ENCODE measurements around the gene CDKN2AIPNL. TPM values are rescaled to one million over a fixed set of nuclear protein-coding genes. Genes with fewer than 3 reads are reported as not detected.

CDKN2AIPNL gene
- total RNA-seq, 2 donors from 2014 or later: 51.8 to 62.0 TPM

GRCh38 chr5:134445856-134446818, 34.5 kb upstream of the CDKN2AIPNL start:
- TF ChIP-seq CTCF (conservative IDR thresholded peaks at IDR 0.05): no peak
- no peaks in the 10 kb centered on the region for H3K27me3 ChIP-seq (ENCODE audit: control insufficient read depth, insufficient read depth, low read length, poor library complexity, severe bottlenecking)
- no peak for DNase-seq
- no peak overlapping the region for H3K27ac Mint-ChIP-seq
- no peaks in the 10 kb centered on the region for H3K27me3 Mint-ChIP-seq (ENCODE audit: insufficient read depth)
- H3K4me3 ChIP-seq (ENCODE audit: low read length): no peak overlapping the region
- H3K4me3 Mint-ChIP-seq: no peak overlapping the region
- H3K36me3 ChIP-seq (ENCODE audit: control insufficient read depth, insufficient read depth, low read length): no peaks in the 10 kb centered on the region
- H3K27ac ChIP-seq (ENCODE audit: low read depth, low read length): no peak overlapping the region
- no peak overlapping the region for H3K9ac ChIP-seq (ENCODE audit: extremely low read depth, low read length, poor library complexity, severe bottlenecking)
- H3K4me1 Mint-ChIP-seq: peaks cover 19% of the 10 kb centered on the region
- WGBS, 2 experiments (ENCODE audit: insufficient coverage in 1 of 2, insufficient read length in 1 of 2): 92 to 94% methylated on average over 7 to 8 of the region's 8 CpGs
- H3K4me1 ChIP-seq (ENCODE audit: control insufficient read depth, insufficient read depth, low read length): peaks cover 3% of the 10 kb centered on the region
- H3K9me3 Mint-ChIP-seq: no peaks in the 10 kb centered on the region
- H3K9me3 ChIP-seq (ENCODE audit: control insufficient read depth, low read length): no peaks in the 10 kb centered on the region
- H3K36me3 Mint-ChIP-seq (ENCODE audit: low read depth): no peaks in the 10 kb centered on the region

GRCh38 chr5:134444941-134445471, 33.3 kb upstream of the CDKN2AIPNL start:
- Histone ChIP-seq H3K9me3 (ENCODE audit: control insufficient read depth, low read length) (no peaks in the 10 kb centered on the region), H3K9ac (ENCODE audit: extremely low read depth, low read length, poor library complexity, severe bottlenecking) (no peak overlapping the region), H3K27me3 (ENCODE audit: control insufficient read depth, insufficient read depth, low read length, poor library complexity, severe bottlenecking) (no peaks in the 10 kb centered on the region), H3K27ac (ENCODE audit: low read depth, low read length) (no peak overlapping the region), H3K4me3 (ENCODE audit: low read length) (no peak overlapping the region), H3K36me3 (ENCODE audit: control insufficient read depth, insufficient read depth, low read length) (no peaks in the 10 kb centered on the region), H3K4me1 (ENCODE audit: control insufficient read depth, insufficient read depth, low read length) (peaks cover 3% of the 10 kb centered on the region)
- 93 to 94% methylated on average over 3 to 5 of the region's 5 CpGs for WGBS, 2 experiments (ENCODE audit: insufficient coverage in 1 of 2, insufficient read length in 1 of 2)
- H3K4me3 Mint-ChIP-seq: no peak overlapping the region
- H3K4me1 Mint-ChIP-seq: peaks cover 21% of the 10 kb centered on the region
- DNase-seq: no peak
- no peaks in the 10 kb centered on the region for H3K9me3 Mint-ChIP-seq
- H3K27ac Mint-ChIP-seq: no peak overlapping the region
- H3K36me3 Mint-ChIP-seq (ENCODE audit: low read depth): no peaks in the 10 kb centered on the region
- H3K27me3 Mint-ChIP-seq (ENCODE audit: insufficient read depth): no peaks in the 10 kb centered on the region
- TF ChIP-seq CTCF (conservative IDR thresholded peaks at IDR 0.05): no peak

- Mint-ChIP-seq H3K4me1 (peaks cover 18% of the 10 kb centered on the region), H3K36me3 (ENCODE audit: low read depth) (no peaks in the 10 kb centered on the region), H3K27me3 (ENCODE audit: insufficient read depth) (no peaks in the 10 kb centered on the region), H3K4me3 (no peak overlapping the region), H3K27ac (peak overlapping the region; percentile 64), H3K9me3 (no peaks in the 10 kb centered on the region)
- no peak overlapping the region for H3K27ac ChIP-seq (ENCODE audit: low read depth, low read length)
- no peak overlapping the region for H3K4me3 ChIP-seq (ENCODE audit: low read length)
- TF ChIP-seq CTCF (conservative IDR thresholded peaks at IDR 0.05): no peak
- no peak for DNase-seq
- H3K36me3 ChIP-seq (ENCODE audit: control insufficient read depth, insufficient read depth, low read length): no peaks in the 10 kb centered on the region
- no peaks in the 10 kb centered on the region for H3K27me3 ChIP-seq (ENCODE audit: control insufficient read depth, insufficient read depth, low read length, poor library complexity, severe bottlenecking)
- 72 to 81% methylated on average over 3 of the region's 3 CpGs for WGBS, 2 experiments (ENCODE audit: insufficient coverage in 1 of 2, insufficient read length in 1 of 2)
- H3K4me1 ChIP-seq (ENCODE audit: control insufficient read depth, insufficient read depth, low read length): peaks cover 3% of the 10 kb centered on the region
- H3K9ac ChIP-seq (ENCODE audit: extremely low read depth, low read length, poor library complexity, severe bottlenecking): no peak overlapping the region
- no peaks in the 10 kb centered on the region for H3K9me3 ChIP-seq (ENCODE audit: control insufficient read depth, low read length)
These were observed 28.6 kb upstream of the CDKN2AIPNL start for GRCh38 chr5:134440201-134440755.
